Ishikawa (cell line): ENCODE results near the gene KRT9.

Experiments
- FOXM1 ChIP-seq: IDR thresholded peaks from 2 replicates; pipeline ENCODE4 v1.6.1; 2012; ENCODE audit warnings: low read depth, borderline replicate concordance
- MAX ChIP-seq: IDR thresholded peaks from 2 replicates; pipeline ENCODE4 v1.6.1; 2012
- NFIC ChIP-seq: IDR thresholded peaks from 2 replicates; pipeline ENCODE4 v1.6.1; 2012
- REST ChIP-seq: IDR thresholded peaks from 2 replicates; pipeline ENCODE4 v1.6.1; 2012; ENCODE audit warnings: low read depth, mild to moderate bottlenecking

- TF ChIP-seq REST: no peak
- no peak for TF ChIP-seq MAX
- 0 out of 2 replicates have a peak, but pooled peaks have one; percentile 36 for TF ChIP-seq NFIC
- no peak for TF ChIP-seq FOXM1
Measured at GRCh38 chr17:41519501-41520224, 52.2 kb downstream of the KRT9 start.
